ENCODE data around the gene SPINK4.

Gene SPINK4, protein sequence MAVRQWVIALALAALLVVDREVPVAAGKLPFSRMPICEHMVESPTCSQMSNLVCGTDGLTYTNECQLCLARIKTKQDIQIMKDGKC

GRCh38 chr9:33239921-33240320 lies at the start of gene SPINK4:
SPINK4 (plus strand) TSS chr9:33240167; CDS start chr9:33240209, 42 bp downstream.
- no peak for DNase-seq

- no peak for DNase-seq
These were observed 47.3 kb upstream of the SPINK4 start for GRCh38 chr9:33192493-33193255.

DNA sequence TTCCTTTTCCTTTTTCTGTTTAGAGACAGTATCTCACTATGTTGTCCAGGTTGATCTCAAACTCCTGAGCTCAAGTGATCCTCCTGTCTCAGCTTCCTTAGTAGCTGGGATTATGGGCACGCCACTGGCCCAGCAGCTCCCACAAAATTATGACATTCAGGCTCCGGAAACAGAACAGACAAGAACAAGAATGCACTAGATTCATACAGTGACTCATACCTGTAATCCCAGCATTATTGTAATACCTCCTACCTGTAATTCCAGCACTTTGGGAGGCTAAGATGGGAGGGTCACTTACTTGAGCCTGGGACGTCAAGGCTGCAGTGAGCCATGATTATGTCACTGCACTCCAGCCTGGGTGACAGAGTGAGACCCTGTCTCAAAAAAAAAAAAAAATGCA lies 46.1 kb upstream of the SPINK4 start:
- no peak for DNase-seq

DNA sequence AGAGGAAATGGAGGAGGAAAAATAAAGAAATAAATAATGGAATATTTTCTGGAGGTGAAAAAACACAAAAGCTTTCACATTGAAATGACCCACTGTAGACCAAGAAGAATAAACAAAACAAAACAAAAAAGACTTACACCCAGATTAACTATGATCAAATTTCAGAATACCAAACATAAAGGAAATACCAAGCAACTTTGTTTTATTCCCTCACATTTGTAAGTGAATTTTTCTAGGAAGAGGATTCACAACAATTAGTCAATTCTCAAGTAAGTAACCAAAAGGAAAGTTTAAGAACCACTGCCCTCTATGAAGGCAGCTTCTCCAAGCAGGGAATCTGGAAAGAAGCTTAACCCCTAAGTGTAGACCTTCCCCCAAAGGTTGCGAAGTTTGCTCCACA lies 43.2 kb upstream of the SPINK4 start:
- DNase-seq = no peak

DNA sequence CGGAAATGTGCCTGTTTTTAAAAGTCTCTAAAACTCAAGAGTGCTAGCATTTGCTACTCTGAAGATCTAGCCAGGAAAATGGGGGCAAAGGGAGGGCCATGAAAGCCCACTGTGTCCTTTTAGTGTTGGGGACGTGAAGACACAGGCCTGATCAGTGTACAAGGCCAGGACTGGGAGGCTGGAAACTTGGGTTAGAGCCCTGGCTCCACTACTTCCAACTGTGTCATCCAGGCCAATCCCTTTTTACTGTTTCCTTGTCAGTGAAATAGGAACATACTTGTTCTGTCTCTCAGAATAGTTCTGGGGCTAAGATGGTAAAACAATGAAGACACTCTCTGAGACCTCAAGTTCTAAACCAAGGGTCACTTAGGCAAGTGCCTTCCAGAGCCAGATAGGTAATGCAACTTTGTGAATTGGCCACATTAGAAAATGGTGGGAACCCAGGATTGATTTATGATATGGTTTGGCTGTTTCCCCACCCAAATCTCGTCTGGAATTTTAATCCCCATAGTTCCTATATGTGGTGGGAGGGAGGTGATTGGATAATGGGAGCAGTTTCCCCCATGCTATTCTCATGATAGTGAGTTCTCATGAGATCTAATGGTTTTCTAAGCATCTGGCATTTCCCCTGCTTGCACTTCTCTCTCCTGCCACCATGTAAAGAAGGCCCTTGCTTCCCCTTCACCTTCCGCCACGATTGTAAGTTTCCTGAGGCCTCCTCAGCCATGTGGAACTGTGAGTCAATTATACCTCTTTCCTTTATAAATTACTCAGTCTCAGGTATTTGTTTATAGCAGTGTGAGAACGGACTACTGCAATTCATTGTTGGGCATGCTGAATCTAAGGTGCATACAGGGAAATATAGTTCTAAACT lies 42.5 kb upstream of the SPINK4 start:
- DNase-seq = no peak

DNA sequence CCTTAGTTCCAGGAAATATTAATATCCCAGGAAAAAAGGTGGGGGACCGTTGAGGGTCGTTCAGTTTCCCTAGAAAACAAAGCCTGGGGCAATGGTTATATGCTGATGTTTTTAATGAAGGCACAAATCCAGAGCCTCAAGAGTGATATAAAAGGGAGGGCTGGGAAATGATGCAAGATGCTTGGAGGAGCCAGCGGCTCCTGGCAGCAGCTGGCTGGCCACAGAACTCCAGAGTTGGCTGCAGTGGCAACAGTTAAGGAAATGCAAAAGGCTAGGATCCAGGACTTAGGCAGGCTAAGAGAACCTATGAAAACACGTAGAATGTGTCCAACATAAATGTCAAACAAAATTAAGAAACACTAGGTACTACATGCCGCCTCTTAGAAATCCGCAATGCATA lies 41.8 kb upstream of the SPINK4 start:
- no peak for DNase-seq

- no peak for DNase-seq
These were observed 37.9 kb upstream of the SPINK4 start for GRCh38 chr9:33202018-33202417.

DNA sequence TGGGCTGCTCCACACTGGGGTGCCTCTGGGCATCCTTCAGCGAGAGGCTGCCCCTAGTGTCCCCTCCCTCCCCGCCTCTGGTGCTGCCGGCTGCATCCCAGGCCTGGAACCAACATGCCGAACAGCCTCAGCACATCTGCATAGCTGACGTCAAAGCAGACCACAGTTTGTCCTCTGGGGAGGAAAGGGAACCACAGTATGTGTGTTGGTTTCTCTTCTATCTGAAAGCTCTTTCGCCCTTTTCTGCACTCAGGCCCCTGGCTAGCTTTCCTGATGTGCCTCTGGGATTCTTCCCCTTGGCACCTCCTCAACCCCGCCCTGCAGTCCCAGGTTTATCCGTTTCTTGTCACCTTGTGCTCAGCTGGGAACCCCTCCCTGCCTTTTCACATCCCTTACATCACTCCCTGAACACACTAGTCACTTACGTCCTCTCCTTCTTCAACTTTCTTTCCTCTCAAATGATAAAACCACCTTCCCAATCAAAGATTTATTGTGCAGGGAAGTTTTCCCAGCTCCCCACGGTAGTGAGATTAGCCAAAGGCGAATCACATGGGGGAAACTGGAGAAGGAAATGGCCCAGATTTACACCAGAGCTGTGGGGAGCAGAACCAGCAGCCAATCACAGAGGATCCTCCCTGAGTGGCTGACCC lies 37.3 kb upstream of the SPINK4 start:
- peak in 1 of 2 experiments; percentile 14 for DNase-seq

DNA sequence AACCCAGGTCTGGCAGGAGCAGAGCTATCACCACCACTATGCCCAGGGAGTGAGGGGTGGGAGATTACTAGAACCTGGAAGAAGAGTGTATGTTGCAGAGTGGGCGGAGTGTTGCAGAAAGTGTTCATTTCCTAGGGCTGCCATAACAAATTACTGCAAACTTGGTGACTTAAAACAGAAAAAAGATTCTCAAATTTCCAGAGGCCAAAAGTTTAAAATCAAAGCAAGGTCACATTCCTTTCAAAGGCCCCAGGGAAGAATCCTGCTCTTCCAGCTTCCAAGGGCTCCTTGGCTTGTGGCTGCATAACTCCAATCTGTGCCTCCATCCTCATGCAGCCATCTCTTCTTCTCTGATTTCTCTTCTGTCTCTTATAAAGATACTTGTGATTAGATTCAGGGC lies 30.6 kb upstream of the SPINK4 start:
- no peak for DNase-seq

GRCh38 chr9:33210006-33210715 lies 29.8 kb upstream of the SPINK4 start:
- no peak for DNase-seq

- no peak for DNase-seq
These were observed 28.1 kb upstream of the SPINK4 start for GRCh38 chr9:33211695-33212393.

- no peak for DNase-seq
These were observed 19.0 kb upstream of the SPINK4 start for GRCh38 chr9:33220681-33221567.

DNA sequence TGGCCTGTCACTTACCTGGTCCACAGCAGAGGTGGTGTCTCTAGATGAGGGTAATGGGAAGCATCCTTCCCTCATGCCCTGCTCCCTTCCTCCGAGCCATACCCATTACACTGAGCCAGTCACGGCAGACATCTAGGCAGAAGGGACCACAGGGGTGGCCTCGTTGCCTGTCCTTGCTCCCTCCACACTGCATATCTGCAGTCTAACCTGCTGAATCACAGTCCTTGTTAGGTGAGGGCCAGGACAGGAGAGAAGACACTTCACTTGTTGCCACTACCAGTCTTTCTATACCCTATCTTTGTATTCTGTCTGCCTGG lies 18.4 kb upstream of the SPINK4 start:
- no peak for DNase-seq

- DNase-seq = no peak
These were observed 17.9 kb upstream of the SPINK4 start for GRCh38 chr9:33222031-33222430.

DNA sequence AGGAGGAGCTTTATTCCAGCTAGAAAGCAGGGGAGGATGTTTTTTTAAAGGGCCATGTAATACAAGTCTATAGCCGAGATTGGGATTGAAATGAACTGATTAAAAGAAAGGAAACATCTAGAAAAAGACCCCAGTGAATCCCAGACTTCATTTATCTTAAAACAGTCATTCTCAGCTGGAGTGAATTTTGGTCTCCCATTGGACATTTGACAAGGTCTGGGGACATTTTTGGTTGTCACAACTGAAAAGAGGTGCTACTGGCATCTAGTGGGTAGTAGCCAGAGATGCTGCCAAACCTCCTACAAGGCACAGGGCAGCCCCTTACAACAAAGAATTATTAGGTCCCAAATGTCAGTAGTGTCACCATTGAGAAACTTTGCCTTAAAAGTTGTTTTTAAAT lies 16.3 kb upstream of the SPINK4 start:
- no peak for DNase-seq

- peak; percentile 60 for DNase-seq
These were observed 14.4 kb upstream of the SPINK4 start for GRCh38 chr9:33225319-33226147.

- DNase-seq = no peak
These were observed 13.0 kb upstream of the SPINK4 start for GRCh38 chr9:33227008-33227398.

- DNase-seq = no peak
These were observed 12.2 kb upstream of the SPINK4 start for GRCh38 chr9:33227741-33228140.

DNA sequence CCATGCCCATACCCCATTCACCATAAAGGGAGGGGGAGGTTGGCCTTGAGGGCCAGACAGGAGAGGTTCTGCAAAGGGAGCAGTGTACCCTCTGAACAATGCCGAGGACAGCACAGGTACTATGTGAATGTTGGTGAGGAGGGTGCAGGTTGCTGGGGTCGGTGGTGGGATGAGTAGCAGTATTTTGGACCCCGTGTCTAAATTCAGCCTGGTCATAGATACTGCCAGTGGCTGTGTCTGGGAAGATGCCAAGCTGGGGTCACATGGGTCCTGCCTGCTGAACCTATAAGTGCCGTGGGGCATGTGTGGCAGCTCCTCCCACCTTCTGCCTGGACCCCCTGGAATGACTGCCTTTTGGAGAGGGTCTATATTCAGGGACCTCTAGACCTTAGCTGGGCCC lies 11.4 kb upstream of the SPINK4 start:
- no peak for DNase-seq
